HepG2 (cell line): ENCODE results near the gene SLC2A6. TPM values are rescaled to one million over a fixed set of nuclear protein-coding genes. Genes with fewer than 3 reads are reported as not detected.

Experiments
- ATAC-seq: fragments of 200-7000 bp; cut with Tn5 transposase; 3 replicates; pipeline ENCODE4 v1.9.1; 2020; ENCODE audit warnings: mild to moderate bottlenecking, moderate library complexity
- BruUV-seq: library from RNA; stranded (reverse); fragments of 400-500 nt; replicated peaks from 2 replicates; lab custom pipeline; 2021; lab: Mats Ljungman, UMichigan
- CTCF ChIA-PET: fragments of 300-600 bp; formaldehyde crosslinking; extraction: SDS; loops from one replicate; lab custom pipeline; 2021; ENCODE audit warnings: low total read pairs, inconsistent platforms, low intra/inter-chr PET ratio; lab: Yijun Ruan, JAX
- POLR2A ChIA-PET: fragments of 350-600 bp; sonication (Branson Sonifier 250); formaldehyde crosslinking; loops from one replicate; lab custom pipeline; 2020; ENCODE audit warnings: antibody characterized with exemption, inconsistent platforms; lab: Yijun Ruan, JAX
- DNase-seq: peaks from one replicate; pipeline ENCODE4 v3.0.0-alpha.2; 2015; ENCODE audit warnings: low spot score
- FAIRE-seq: peaks from 3 replicates; lab custom pipeline; 2011; peaks lifted over from hg19 to GRCh38; lab: Jason Lieb, UNC
- H2AFZ ChIP-seq: one replicate; pipeline ENCODE4 v1.6.1; 2011; ENCODE audit warnings: low read length, inconsistent platforms
- H3K27ac ChIP-seq: fragments of 300-600 bp; 3 replicates; pipeline ENCODE4 v1.8.0; 2011; ENCODE audit warnings: mixed run types, mild to moderate bottlenecking, mixed read lengths, low read length, inconsistent platforms; ENCODE audit not compliant: insufficient read depth; ENCODE audit errors: extremely low read length
- H3K27me3 ChIP-seq, 2 experiments: fragments of 200-600 bp in 1 of 2; 2 replicates in 1 of 2; 3 replicates in 1 of 2; pipeline versions ENCODE4 v1.6.0 to v1.8.0; 2011; ENCODE audit warnings: low read length in 2 of 2, mild to moderate bottlenecking in 2 of 2, moderate library complexity in 2 of 2, inconsistent platforms in 1 of 2; ENCODE audit not compliant: insufficient read depth in 2 of 2, control insufficient read depth in 1 of 2
- H3K36me3 ChIP-seq, 2 experiments: fragments of 200-600 bp in 1 of 2; replicated peaks in 1 of 2; 2 replicates in 1 of 2; 3 replicates in 1 of 2; pipeline versions ENCODE4 v1.5.1 to v1.8.0; 2011; ENCODE audit warnings: low read length in 2 of 2, inconsistent platforms in 1 of 2; ENCODE audit not compliant: insufficient read depth in 2 of 2, control insufficient read depth in 1 of 2
- H3K4me1 ChIP-seq: 2 replicates; pipeline ENCODE4 v1.5.1; 2012; ENCODE audit warnings: low read length, inconsistent platforms; ENCODE audit not compliant: insufficient read depth
- H3K4me2 ChIP-seq: 2 replicates; pipeline ENCODE4 v1.6.0; 2011; ENCODE audit warnings: low read depth, low read length, inconsistent platforms
- H3K4me3 ChIP-seq, 3 experiments: fragments of 200-600 bp in 1 of 3; sonication (generic), shearing (Covaris generic) in 1 of 3; replicated peaks in 1 of 3; 2 replicates each; pipeline ENCODE4 v1.5.1; 2011 to 2016; ENCODE audit warnings: low read length in 3 of 3, inconsistent platforms in 2 of 3, low read depth in 2 of 3, mild to moderate bottlenecking in 2 of 3, control low read depth in 1 of 3, mixed read lengths in 1 of 3; ENCODE audit not compliant: insufficient read depth in 1 of 3
- H3K79me2 ChIP-seq: one replicate; pipeline ENCODE4 v1.6.1; 2011; ENCODE audit warnings: low read length, inconsistent platforms; ENCODE audit not compliant: insufficient read depth
- H3K9ac ChIP-seq: 2 replicates; pipeline ENCODE4 v1.6.0; 2011; ENCODE audit warnings: mild to moderate bottlenecking, low read depth, low read length, inconsistent platforms; ENCODE audit not compliant: insufficient read depth
- H3K9me3 ChIP-seq: 2 replicates; pipeline ENCODE4 v1.5.1; 2012; ENCODE audit warnings: mild to moderate bottlenecking, low read length
- H4K20me1 ChIP-seq: 2 replicates; pipeline ENCODE4 v1.6.0; 2011; ENCODE audit warnings: inconsistent platforms, mild to moderate bottlenecking, low read length, moderate library complexity; ENCODE audit not compliant: insufficient read depth
- ARID2 ChIP-seq: sonication (generic); formaldehyde crosslinking; IDR thresholded peaks from 2 replicates; pipeline ENCODE4 v1.8.1; 2022; ENCODE audit warnings: mild to moderate bottlenecking, missing genetic modification reagents, borderline replicate concordance
- GABPA ChIP-seq, 2 experiments: IDR thresholded peaks; 2 replicates each; pipeline ENCODE4 v1.6.1; 2011 to 2016; ENCODE audit warnings: low read depth in 2 of 2, low read length in 1 of 2, missing biosample characterization in 1 of 2, missing genetic modification characterization in 1 of 2
- HNRNPH1 ChIP-seq: fragments of 200-400 bp; formaldehyde crosslinking; optimal IDR thresholded peaks from 2 replicates; pipeline ENCODE3; 2017; ENCODE audit warnings: mild to moderate bottlenecking, low read depth, low read length
- MZF1 ChIP-seq: sonication (generic); formaldehyde crosslinking; IDR thresholded peaks from 2 replicates; pipeline ENCODE4 v1.8.1; 2023; ENCODE audit warnings: mild to moderate bottlenecking, missing genetic modification reagents, borderline replicate concordance
- PHF20 ChIP-seq: sonication (generic); formaldehyde crosslinking; IDR thresholded peaks from 2 replicates; pipeline ENCODE4 v1.5.0; 2020; ENCODE audit warnings: mild to moderate bottlenecking, missing genetic modification reagents
- RBFOX2 ChIP-seq: fragments of 200-400 bp; formaldehyde crosslinking; IDR thresholded peaks from 2 replicates; pipeline ENCODE4 v1.6.1; 2017; ENCODE audit warnings: low read depth, mild to moderate bottlenecking, low read length
- STAG1 ChIP-seq: sonication (generic); formaldehyde crosslinking; IDR thresholded peaks from 2 replicates; pipeline ENCODE4 v1.4.0; 2020; ENCODE audit warnings: missing genetic modification reagents
- ZNF124 ChIP-seq: sonication (generic); formaldehyde crosslinking; IDR thresholded peaks from 2 replicates; pipeline ENCODE4 v1.4.0; 2020; ENCODE audit warnings: missing genetic modification reagents
- WGBS: methylation state at CpG from one replicate; pipeline ENCODE4 v1.1.6; 2017; ENCODE audit warnings: low lambda C conversion rate; 5-methylcytosine and 5-hydroxymethylcytosine counted together
- in situ Hi-C: cut with HindIII; loops from 2 replicates; pipeline ENCODE4 v1.10.0; 2017; ENCODE audit warnings: low pct_unique_long_range_greater_than_20kb; ENCODE audit not compliant: extremely low pct_ligation_motif_present
- intact Hi-C: fragments of 100-400 bp; cut with micrococcal nuclease; formaldehyde crosslinking; loops from one replicate; pipeline ENCODE4 v1.10.0; 2022; ENCODE audit not compliant: unreplicated experiment
- polyA plus RNA-seq, 8 experiments: library from polyadenylated mRNA; depleted of rRNA in 3 of 8; stranded (reverse) in 7 of 8; unstranded in 1 of 8; fragments of >200 nt; fragmentation: Illumina TruSeq in 4 of 8; extraction: Trizol in 4 of 8; gene quantifications; 2 replicates each; pipeline versions ENCODE4 v1.2.1 to v1.2.3, GENCODE V29; 2011 to 2016; ENCODE audit warnings: low read depth in 4 of 8, missing spikeins in 1 of 8, mixed read lengths in 1 of 8; ENCODE audit not compliant: insufficient read depth in 1 of 8
- total RNA-seq, 5 experiments: library from RNA; depleted of rRNA; stranded (reverse); fragments of >200 nt; fragmentation: Illumina TruSeq; extraction: Trizol; gene quantifications; 2 replicates each; pipeline ENCODE4 v1.2.3, GENCODE V29; 2016; ENCODE audit warnings: low read depth in 1 of 5
- TF ChIP-seq, protein P1 (sequence below): sonication (generic); formaldehyde crosslinking; IDR thresholded peaks from 2 replicates; pipeline ENCODE4 v1.5.1; 2020; ENCODE audit warnings: mild to moderate bottlenecking, missing genetic modification reagents, borderline replicate concordance
- TF ChIP-seq, protein P2 (sequence below): sonication (generic); formaldehyde crosslinking; IDR thresholded peaks from 2 replicates; pipeline ENCODE4 v1.5.0; 2020; ENCODE audit warnings: mild to moderate bottlenecking, missing genetic modification reagents, moderate library complexity

The SLC2A6 gene
- total and polyA plus RNA-seq, 2 of the 13 experiments (the other 11 are each of a cell fraction or from before 2014, with no cell fraction given), result 4.1 to 15.0 TPM

DNA sequence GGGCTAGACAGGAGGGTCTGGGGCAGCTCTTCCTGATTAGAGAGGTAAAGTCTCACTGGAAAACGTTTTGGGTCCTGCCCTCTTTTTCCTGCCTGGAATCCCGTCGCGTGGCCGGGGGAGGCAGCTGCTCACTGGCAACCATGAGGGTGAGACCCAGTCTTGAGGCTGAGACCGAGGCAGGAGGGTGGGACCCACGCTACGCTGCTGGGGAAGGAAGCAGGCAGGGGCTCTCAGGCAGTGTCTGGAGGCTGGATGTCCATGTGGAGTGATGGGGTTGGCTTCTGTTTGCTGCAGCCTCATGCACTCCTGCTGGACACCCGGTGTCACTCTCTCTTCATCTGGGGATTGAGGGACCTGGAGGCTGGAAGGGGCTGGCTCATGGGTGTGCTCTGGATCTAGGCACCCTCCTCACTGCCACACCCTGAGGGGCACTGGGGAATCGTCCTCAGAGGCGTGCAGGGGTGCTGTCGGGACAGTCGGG, 11.3 kb upstream of the SLC2A6 start:
- Histone ChIP-seq H4K20me1 (no peaks in the 10 kb centered on the region), H3K9ac (no peak overlapping the region), H3K27me3 (peaks cover 14 to 71% of the 10 kb centered on the region in 2 experiments), H3K79me2 (no peaks in the 10 kb centered on the region), H3K4me3 (no peak overlapping the region), H2AFZ (no peak overlapping the region), H3K4me1 (peaks cover 87% of the 10 kb centered on the region), H3K4me2 (no peak overlapping the region), H3K36me3 (no peaks in the 10 kb centered on the region), H3K9me3 (no peaks in the 10 kb centered on the region), H3K27ac (no peak overlapping the region)
- 18% methylated on average over 13 of the region's 13 CpGs for whole genome bisulfite sequencing
- CTCF ChIA-PET, result no interaction called here
- no TSS peak for BruUV-seq
- ATAC-seq, result peak; percentile 25; the same call in 2 of the 3 replicates
- in situ Hi-C loops, result no loop called here
- TF ChIP-seq ZNF124 (no peak), MZF1 (no peak), STAG1 (CRISPR knock-in tag) (peak; percentile 41), PHF20 (CRISPR knock-in tag) (no peak), ARID2 (no peak), HNRNPH1 (no peak), RBFOX2 (no peak), GABPA (IDR thresholded peaks at IDR 0.05; ENCODE audit: low read depth, low read length) (no peak), GABPA (CRISPR knock-in tag; IDR thresholded peaks at IDR 0.05; ENCODE audit: low read depth) (no peak)
- TF ChIP-seq, protein P1, sequence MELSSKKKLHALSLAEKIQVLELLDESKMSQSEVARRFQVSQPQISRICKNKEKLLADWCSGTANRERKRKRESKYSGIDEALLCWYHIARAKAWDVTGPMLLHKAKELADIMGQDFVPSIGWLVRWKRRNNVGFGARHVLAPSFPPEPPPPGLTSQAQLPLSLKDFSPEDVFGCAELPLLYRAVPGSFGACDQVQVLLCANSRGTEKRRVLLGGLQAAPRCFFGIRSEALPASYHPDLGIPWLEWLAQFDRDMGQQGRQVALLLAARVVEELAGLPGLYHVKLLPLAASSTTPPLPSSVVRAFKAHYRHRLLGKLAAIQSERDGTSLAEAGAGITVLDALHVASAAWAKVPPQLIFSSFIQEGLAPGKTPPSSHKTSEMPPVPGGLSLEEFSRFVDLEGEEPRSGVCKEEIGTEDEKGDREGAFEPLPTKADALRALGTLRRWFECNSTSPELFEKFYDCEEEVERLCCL (CRISPR knock-in tag), result no peak
- TF ChIP-seq, protein P2, sequence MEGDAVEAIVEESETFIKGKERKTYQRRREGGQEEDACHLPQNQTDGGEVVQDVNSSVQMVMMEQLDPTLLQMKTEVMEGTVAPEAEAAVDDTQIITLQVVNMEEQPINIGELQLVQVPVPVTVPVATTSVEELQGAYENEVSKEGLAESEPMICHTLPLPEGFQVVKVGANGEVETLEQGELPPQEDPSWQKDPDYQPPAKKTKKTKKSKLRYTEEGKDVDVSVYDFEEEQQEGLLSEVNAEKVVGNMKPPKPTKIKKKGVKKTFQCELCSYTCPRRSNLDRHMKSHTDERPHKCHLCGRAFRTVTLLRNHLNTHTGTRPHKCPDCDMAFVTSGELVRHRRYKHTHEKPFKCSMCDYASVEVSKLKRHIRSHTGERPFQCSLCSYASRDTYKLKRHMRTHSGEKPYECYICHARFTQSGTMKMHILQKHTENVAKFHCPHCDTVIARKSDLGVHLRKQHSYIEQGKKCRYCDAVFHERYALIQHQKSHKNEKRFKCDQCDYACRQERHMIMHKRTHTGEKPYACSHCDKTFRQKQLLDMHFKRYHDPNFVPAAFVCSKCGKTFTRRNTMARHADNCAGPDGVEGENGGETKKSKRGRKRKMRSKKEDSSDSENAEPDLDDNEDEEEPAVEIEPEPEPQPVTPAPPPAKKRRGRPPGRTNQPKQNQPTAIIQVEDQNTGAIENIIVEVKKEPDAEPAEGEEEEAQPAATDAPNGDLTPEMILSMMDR (CRISPR knock-in tag), result peak; percentile 42
- POLR2A ChIA-PET, result no interaction called here
- FAIRE-seq, result no peak
- intact Hi-C loops, result no loop called here
- DNase-seq, result no peak
